Neuronal stem cell (in vitro differentiated cells): Measurements from ENCODE around the gene MYLIP.

Experiments used
- DNase-seq: peaks from one replicate; pipeline ENCODE4 v3.0.0-alpha.2; 2013; ENCODE audit warnings: low spot score
- H2AFZ ChIP-seq: one replicate; pipeline ENCODE4 v1.6.1; 2013; ENCODE audit warnings: mild to moderate bottlenecking, low read length, inconsistent platforms
- H2AK5ac ChIP-seq: 2 replicates; pipeline ENCODE4 v1.6.1; 2013; ENCODE audit warnings: low read depth, mild to moderate bottlenecking, inconsistent platforms, low read length, moderate library complexity, mixed read lengths
- H2BK120ac ChIP-seq: 2 replicates; pipeline ENCODE4 v1.6.1; 2013; ENCODE audit warnings: low read depth, mild to moderate bottlenecking, inconsistent platforms, low read length, moderate library complexity, mixed read lengths
- H2BK12ac ChIP-seq: one replicate; pipeline ENCODE4 v1.6.1; 2013; ENCODE audit warnings: low read length, inconsistent platforms
- H2BK15ac ChIP-seq: 2 replicates; pipeline ENCODE4 v1.6.1; 2013; ENCODE audit warnings: mild to moderate bottlenecking, low read length, inconsistent platforms, mixed read lengths
- H2BK5ac ChIP-seq: one replicate; pipeline ENCODE4 v1.6.1; 2013; ENCODE audit warnings: inconsistent platforms, mild to moderate bottlenecking, low read length, moderate library complexity
- H3K14ac ChIP-seq: one replicate; pipeline ENCODE4 v1.6.1; 2013; ENCODE audit warnings: low read length, inconsistent platforms
- H3K18ac ChIP-seq: 2 replicates; pipeline ENCODE4 v1.6.1; 2013; ENCODE audit warnings: low read length, inconsistent platforms
- H3K23ac ChIP-seq: 2 replicates; pipeline ENCODE4 v1.6.1; 2013; ENCODE audit warnings: low read depth, mild to moderate bottlenecking, mixed read lengths, low read length, inconsistent platforms; ENCODE audit not compliant: poor library complexity
- H3K27ac ChIP-seq: replicated peaks from 3 replicates; pipeline ENCODE4 v1.5.1; 2013; ENCODE audit warnings: low read length, inconsistent platforms
- H3K27me3 ChIP-seq, 3 experiments: 2 replicates each; pipeline ENCODE4 v1.6.1; 2013; ENCODE audit warnings: low read length in 3 of 3, mild to moderate bottlenecking in 2 of 3, inconsistent platforms in 1 of 3, low read depth in 1 of 3, mixed read lengths in 1 of 3, moderate library complexity in 1 of 3; ENCODE audit not compliant: control insufficient read depth in 3 of 3, insufficient read depth in 3 of 3
- H3K36me3 ChIP-seq, 2 donors: replicated peaks in 1 of 2; 2 replicates each; pipeline ENCODE4 v1.6.1; 2013; ENCODE audit warnings: low read length in 2 of 2; ENCODE audit not compliant: control insufficient read depth in 2 of 2, insufficient read depth in 2 of 2
- H3K4ac ChIP-seq: 2 replicates; pipeline ENCODE4 v1.6.1; 2013; ENCODE audit warnings: inconsistent platforms, mild to moderate bottlenecking, low read length, moderate library complexity
- H3K4me1 ChIP-seq, 2 donors: 1 replicate in 1 of 2; 2 replicates in 1 of 2; pipeline ENCODE4 v1.6.1; 2013; ENCODE audit warnings: low read length in 2 of 2, low read depth in 1 of 2; ENCODE audit not compliant: control insufficient read depth in 2 of 2, insufficient read depth in 1 of 2
- H3K4me2 ChIP-seq: one replicate; pipeline ENCODE4 v1.6.1; 2013; ENCODE audit warnings: mild to moderate bottlenecking, low read length, inconsistent platforms; ENCODE audit not compliant: insufficient read depth, poor library complexity, severe bottlenecking
- H3K4me3 ChIP-seq, 2 donors: 2 replicates each; pipeline ENCODE4 v1.5.1; 2013; ENCODE audit warnings: low read length in 2 of 2, mild to moderate bottlenecking in 2 of 2, inconsistent platforms in 1 of 2, moderate library complexity in 1 of 2
- H3K79me1 ChIP-seq: one replicate; pipeline ENCODE4 v1.6.1; 2013; ENCODE audit warnings: low read depth, mild to moderate bottlenecking, inconsistent platforms, low read length, moderate library complexity
- H3K9ac ChIP-seq: one replicate; pipeline ENCODE4 v1.6.1; 2013; ENCODE audit warnings: mild to moderate bottlenecking, low read depth, low read length, inconsistent platforms; ENCODE audit not compliant: poor library complexity
- H3K9me3 ChIP-seq, 2 donors: replicated peaks in 1 of 2; 2 replicates each; pipeline versions ENCODE3 to v1.6.1; 2013; ENCODE audit warnings: low read length in 2 of 2, mild to moderate bottlenecking in 2 of 2, inconsistent platforms in 1 of 2, low read depth in 1 of 2, mixed read lengths in 1 of 2, moderate library complexity in 1 of 2; ENCODE audit not compliant: control insufficient read depth in 2 of 2, insufficient read depth in 1 of 2
- H4K8ac ChIP-seq: one replicate; pipeline ENCODE4 v1.6.1; 2013; ENCODE audit warnings: low read depth, mild to moderate bottlenecking, inconsistent platforms, low read length, moderate library complexity
- H4K91ac ChIP-seq: one replicate; pipeline ENCODE4 v1.6.1; 2013; ENCODE audit warnings: low read length, low read depth, mild to moderate bottlenecking, inconsistent platforms; ENCODE audit not compliant: poor library complexity
- WGBS, 2 donors: extraction: QIAGEN DNeasy Blood & Tissue Kit; methylation state at CpG; one replicate each; pipeline ENCODE4 v1.1.7; 2013; ENCODE audit warnings: missing lambda C conversion rate in 2 of 2, mixed read lengths in 1 of 2; ENCODE audit not compliant: insufficient read length in 2 of 2, insufficient replicate concordance in 1 of 2; ENCODE audit errors: extremely low coverage in 2 of 2; 5-methylcytosine and 5-hydroxymethylcytosine counted together

The MYLIP gene

GRCh38 chr6:16139556-16139955 is 10.7 kb downstream of the MYLIP start:
- Histone ChIP-seq H3K23ac (no peak overlapping the region), H4K91ac (no peak overlapping the region), H3K36me3 (peaks cover 7 to 18% of the 10 kb centered on the region in 2 donors), H3K4me1 (no peaks in the 10 kb centered on the region), H2AK5ac (no peak overlapping the region), H3K79me1 (no peaks in the 10 kb centered on the region), H4K8ac (no peak overlapping the region), H3K18ac (no peak overlapping the region), H3K4ac (no peak overlapping the region), H3K9ac (no peak overlapping the region), H3K4me2 (no peak overlapping the region), H3K9me3 (no peaks in the 10 kb centered on the region), H2BK5ac (no peak overlapping the region), H2AFZ (no peak overlapping the region), H2BK12ac (no peak overlapping the region), H3K14ac (no peak overlapping the region), H3K27me3 (no peaks in the 10 kb centered on the region), H2BK15ac (no peak overlapping the region), H2BK120ac (no peak overlapping the region), H3K4me3 (no peak overlapping the region), H3K27ac (no peak overlapping the region)
- DNase-seq = no peak
- no CpG with 5 or more reads among the region's 2 CpGs for WGBS, 2 donors

GRCh38 chr6:16140607-16141006 is 11.7 kb downstream of the MYLIP start:
- H2BK15ac ChIP-seq = no peak overlapping the region
- no peak overlapping the region for H3K4me2 ChIP-seq
- no peak overlapping the region for H2BK120ac ChIP-seq
- DNase-seq = no peak
- H3K23ac ChIP-seq = no peak overlapping the region
- no peak overlapping the region for H3K18ac ChIP-seq
- H2AK5ac ChIP-seq = no peak overlapping the region
- no peak overlapping the region for H2BK5ac ChIP-seq
- H3K4me1 ChIP-seq = no peaks in the 10 kb centered on the region
- no peak overlapping the region for H3K9ac ChIP-seq
- no peaks in the 10 kb centered on the region for H3K27me3 ChIP-seq
- H3K36me3 ChIP-seq = peaks cover 13 to 27% of the 10 kb centered on the region in 2 donors
- H3K27ac ChIP-seq = no peak overlapping the region
- no peak overlapping the region for H4K91ac ChIP-seq
- H2AFZ ChIP-seq = no peak overlapping the region
- no peaks in the 10 kb centered on the region for H3K9me3 ChIP-seq
- H3K79me1 ChIP-seq = no peaks in the 10 kb centered on the region
- no peak overlapping the region for H3K14ac ChIP-seq
- H3K4ac ChIP-seq = no peak overlapping the region
- no peak overlapping the region for H4K8ac ChIP-seq
- no peak overlapping the region for H2BK12ac ChIP-seq
- no CpG with 5 or more reads among the region's 7 CpGs for WGBS, 2 donors
- no peak overlapping the region for H3K4me3 ChIP-seq

GRCh38 chr6:16141514-16141913 is 12.6 kb downstream of the MYLIP start:
- DNase-seq = no peak
- H3K36me3 ChIP-seq = peaks cover 17 to 33% of the 10 kb centered on the region in 2 donors
- no peak overlapping the region for H3K4me2 ChIP-seq
- no peak overlapping the region for H2BK120ac ChIP-seq
- H3K14ac ChIP-seq = no peak overlapping the region
- no peak overlapping the region for H3K4ac ChIP-seq
- no peak overlapping the region for H2AFZ ChIP-seq
- no peak overlapping the region for H2AK5ac ChIP-seq
- H3K79me1 ChIP-seq = no peaks in the 10 kb centered on the region
- no peak overlapping the region for H3K4me3 ChIP-seq
- no peak overlapping the region for H3K18ac ChIP-seq
- H2BK15ac ChIP-seq = no peak overlapping the region
- H3K23ac ChIP-seq = no peak overlapping the region
- no peaks in the 10 kb centered on the region for H3K4me1 ChIP-seq
- H4K91ac ChIP-seq = no peak overlapping the region
- H2BK5ac ChIP-seq = no peak overlapping the region
- no peak overlapping the region for H4K8ac ChIP-seq
- H3K9ac ChIP-seq = no peak overlapping the region
- H3K27ac ChIP-seq = no peak overlapping the region
- H2BK12ac ChIP-seq = no peak overlapping the region
- H3K27me3 ChIP-seq = no peaks in the 10 kb centered on the region
- H3K9me3 ChIP-seq = no peaks in the 10 kb centered on the region

GRCh38 chr6:16145038-16145437 is 16.2 kb downstream of the MYLIP start:
- H3K18ac ChIP-seq = no peak overlapping the region
- H4K91ac ChIP-seq = no peak overlapping the region
- no peak overlapping the region for H3K27ac ChIP-seq
- no peaks in the 10 kb centered on the region for H3K4me1 ChIP-seq
- peak overlapping the region; percentile 32 for H2BK5ac ChIP-seq
- H2AFZ ChIP-seq = no peak overlapping the region
- H3K79me1 ChIP-seq = no peaks in the 10 kb centered on the region
- peak overlapping the region; percentile 37 for H3K23ac ChIP-seq
- no peak overlapping the region for H2AK5ac ChIP-seq
- H2BK12ac ChIP-seq = no peak overlapping the region
- H3K27me3 ChIP-seq = no peaks in the 10 kb centered on the region
- H4K8ac ChIP-seq = no peak overlapping the region
- no peak overlapping the region for H3K4me3 ChIP-seq
- no peak for DNase-seq
- H2BK120ac ChIP-seq = no peak overlapping the region
- H3K4me2 ChIP-seq = no peak overlapping the region
- peaks cover 17 to 41% of the 10 kb centered on the region in 2 donors for H3K36me3 ChIP-seq
- H3K9ac ChIP-seq = no peak overlapping the region
- no CpG with 5 or more reads among the region's 13 CpGs for WGBS, 2 donors
- no peaks in the 10 kb centered on the region for H3K9me3 ChIP-seq
- H2BK15ac ChIP-seq = no peak overlapping the region
- H3K14ac ChIP-seq = no peak overlapping the region
- H3K4ac ChIP-seq = no peak overlapping the region
